Measurements from ENCODE around the gene FAM168A.

FAM168A gene

DNA sequence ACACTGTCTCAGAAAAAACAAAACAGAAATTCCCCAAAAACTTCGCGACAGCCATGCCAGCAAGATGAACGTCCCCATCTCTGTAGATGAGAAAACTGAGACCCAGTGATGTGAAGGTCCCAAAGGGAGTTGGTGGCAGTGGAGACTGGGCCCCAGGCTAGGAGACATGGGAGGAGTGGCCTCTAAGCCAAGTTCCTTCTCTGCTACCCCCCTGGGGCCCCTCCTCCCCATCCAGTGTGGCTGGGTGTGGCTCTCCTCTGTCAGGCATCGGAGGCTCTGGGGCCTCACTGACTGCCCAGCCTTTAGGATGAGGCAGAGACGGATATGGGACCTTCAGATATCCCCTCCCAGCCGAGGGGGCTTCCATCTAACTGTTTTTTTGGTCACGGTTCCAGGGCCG lies 211.9 kb downstream of the FAM168A start:
- TF ChIP-seq, protein P1, sequence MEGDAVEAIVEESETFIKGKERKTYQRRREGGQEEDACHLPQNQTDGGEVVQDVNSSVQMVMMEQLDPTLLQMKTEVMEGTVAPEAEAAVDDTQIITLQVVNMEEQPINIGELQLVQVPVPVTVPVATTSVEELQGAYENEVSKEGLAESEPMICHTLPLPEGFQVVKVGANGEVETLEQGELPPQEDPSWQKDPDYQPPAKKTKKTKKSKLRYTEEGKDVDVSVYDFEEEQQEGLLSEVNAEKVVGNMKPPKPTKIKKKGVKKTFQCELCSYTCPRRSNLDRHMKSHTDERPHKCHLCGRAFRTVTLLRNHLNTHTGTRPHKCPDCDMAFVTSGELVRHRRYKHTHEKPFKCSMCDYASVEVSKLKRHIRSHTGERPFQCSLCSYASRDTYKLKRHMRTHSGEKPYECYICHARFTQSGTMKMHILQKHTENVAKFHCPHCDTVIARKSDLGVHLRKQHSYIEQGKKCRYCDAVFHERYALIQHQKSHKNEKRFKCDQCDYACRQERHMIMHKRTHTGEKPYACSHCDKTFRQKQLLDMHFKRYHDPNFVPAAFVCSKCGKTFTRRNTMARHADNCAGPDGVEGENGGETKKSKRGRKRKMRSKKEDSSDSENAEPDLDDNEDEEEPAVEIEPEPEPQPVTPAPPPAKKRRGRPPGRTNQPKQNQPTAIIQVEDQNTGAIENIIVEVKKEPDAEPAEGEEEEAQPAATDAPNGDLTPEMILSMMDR (IDR thresholded peaks at IDR 0.05; ENCODE audit: low read depth, low read length): no peak
- TF ChIP-seq MYC (IDR thresholded peaks at IDR 0.05; ENCODE audit: low read depth, low read length) (no peak), POLR2A (IDR thresholded peaks at IDR 0.05; ENCODE audit: extremely low read depth, insufficient read length) (no peak)
- TF ChIP-seq, protein P2, sequence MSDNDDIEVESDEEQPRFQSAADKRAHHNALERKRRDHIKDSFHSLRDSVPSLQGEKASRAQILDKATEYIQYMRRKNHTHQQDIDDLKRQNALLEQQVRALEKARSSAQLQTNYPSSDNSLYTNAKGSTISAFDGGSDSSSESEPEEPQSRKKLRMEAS (IDR thresholded peaks at IDR 0.05; ENCODE audit: low read depth, low read length): no peak
- no peak overlapping the region for H3K4me3 ChIP-seq (ENCODE audit: low read depth, low read length)
- DNase-seq (ENCODE audit: low read depth): peak; percentile 94

DNA sequence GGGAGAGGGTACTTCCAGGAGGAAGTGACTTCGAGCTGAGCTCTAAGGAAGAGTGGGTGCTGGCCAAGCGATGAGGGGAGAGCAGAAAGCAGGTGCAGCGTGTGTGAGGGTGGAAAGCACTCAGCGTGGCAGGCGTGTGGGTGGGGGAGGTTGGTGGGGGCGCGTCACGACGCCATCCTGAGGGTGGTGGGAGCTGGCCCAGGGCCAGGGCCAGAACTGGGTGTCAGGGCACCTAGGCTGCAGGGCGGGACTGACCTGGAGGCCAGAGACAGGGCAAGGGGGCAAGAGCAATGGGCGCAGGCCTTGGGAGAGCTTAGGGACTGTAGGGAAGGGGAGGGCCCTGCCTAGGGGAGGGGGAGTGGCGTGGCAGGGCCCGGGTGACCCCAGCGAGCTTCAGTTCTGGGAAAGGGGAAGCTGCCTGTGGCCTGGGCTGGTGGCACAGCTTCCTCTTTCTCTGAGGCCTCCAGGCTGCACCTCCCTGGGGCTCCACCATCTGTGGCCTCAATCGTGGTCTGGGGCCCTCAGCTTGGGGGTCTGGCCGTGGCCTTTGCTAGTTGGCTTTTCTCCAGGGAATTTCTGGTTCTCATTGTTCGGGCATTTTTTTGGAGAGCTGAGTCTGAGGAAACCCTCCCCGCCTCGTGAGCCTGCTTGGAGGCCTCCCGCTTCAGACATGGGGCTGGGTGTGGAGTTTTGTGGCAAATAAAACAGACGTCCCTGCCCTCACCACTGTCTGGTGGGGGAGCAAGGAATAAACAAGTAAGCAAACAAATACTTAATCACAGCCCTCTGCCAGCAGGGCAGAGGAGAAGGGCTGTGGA lies 212.8 kb downstream of the FAM168A start:
- H3K4me3 ChIP-seq (ENCODE audit: low read depth, low read length): no peak overlapping the region
- TF ChIP-seq MYC (IDR thresholded peaks at IDR 0.05; ENCODE audit: low read depth, low read length) (peak; percentile 73), POLR2A (IDR thresholded peaks at IDR 0.05; ENCODE audit: extremely low read depth, insufficient read length) (no peak)
- TF ChIP-seq, protein P2 (IDR thresholded peaks at IDR 0.05; ENCODE audit: low read depth, low read length): peak; percentile 69
- TF ChIP-seq, protein P1 (IDR thresholded peaks at IDR 0.05; ENCODE audit: low read depth, low read length): no peak
- peak; percentile 97 for DNase-seq (ENCODE audit: low read depth)

DNA sequence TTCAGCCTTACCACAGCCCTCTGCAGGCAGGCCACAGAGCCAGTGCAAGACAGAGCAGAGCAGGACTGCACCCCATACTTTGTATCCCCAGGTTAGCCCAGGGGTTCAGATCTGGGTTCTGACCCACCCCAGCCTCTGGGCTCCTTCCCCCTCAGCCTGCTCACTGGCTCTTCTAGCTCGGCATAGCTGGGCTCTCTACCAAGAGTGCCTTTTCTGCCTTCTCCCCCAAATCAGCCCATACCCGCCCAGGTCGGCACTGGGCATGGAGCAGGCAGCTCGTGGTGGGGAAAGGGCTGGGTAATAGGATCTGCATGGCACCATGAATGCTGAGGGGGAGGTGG lies 213.4 kb downstream of the FAM168A start:
- no peak overlapping the region for H3K4me3 ChIP-seq (ENCODE audit: low read depth, low read length)
- no peak for DNase-seq (ENCODE audit: low read depth)
- no peak for TF ChIP-seq POLR2A (IDR thresholded peaks at IDR 0.05; ENCODE audit: extremely low read depth, insufficient read length)
- TF ChIP-seq MYC (IDR thresholded peaks at IDR 0.05; ENCODE audit: low read depth, low read length): no peak
- TF ChIP-seq, protein P1 (IDR thresholded peaks at IDR 0.05; ENCODE audit: low read depth, low read length): no peak
- TF ChIP-seq, protein P2 (IDR thresholded peaks at IDR 0.05; ENCODE audit: low read depth, low read length): no peak

DNA sequence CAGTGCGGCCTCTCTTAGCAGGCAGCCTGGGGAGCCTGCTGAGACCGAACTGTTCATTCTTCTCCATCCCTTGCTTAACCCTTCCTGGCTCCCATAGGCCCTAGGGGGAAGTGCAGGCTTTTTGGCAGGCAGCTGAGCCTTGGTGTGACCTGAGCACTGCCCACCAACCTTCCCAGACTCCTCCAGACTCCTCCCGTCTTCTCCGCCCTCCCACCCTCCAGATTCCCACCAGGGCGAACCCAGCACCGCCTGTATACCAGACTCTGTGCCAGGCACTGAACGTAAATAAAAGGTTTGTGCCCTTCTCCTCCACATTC lies 213.8 kb downstream of the FAM168A start:
- DNase-seq (ENCODE audit: low read depth): peak; percentile 40
- TF ChIP-seq, protein P1 (IDR thresholded peaks at IDR 0.05; ENCODE audit: low read depth, low read length): no peak
- TF ChIP-seq, protein P2 (IDR thresholded peaks at IDR 0.05; ENCODE audit: low read depth, low read length): no peak
- TF ChIP-seq MYC (IDR thresholded peaks at IDR 0.05; ENCODE audit: low read depth, low read length): no peak
- TF ChIP-seq POLR2A (IDR thresholded peaks at IDR 0.05; ENCODE audit: extremely low read depth, insufficient read length): no peak
- no peak overlapping the region for H3K4me3 ChIP-seq (ENCODE audit: low read depth, low read length)

DNA sequence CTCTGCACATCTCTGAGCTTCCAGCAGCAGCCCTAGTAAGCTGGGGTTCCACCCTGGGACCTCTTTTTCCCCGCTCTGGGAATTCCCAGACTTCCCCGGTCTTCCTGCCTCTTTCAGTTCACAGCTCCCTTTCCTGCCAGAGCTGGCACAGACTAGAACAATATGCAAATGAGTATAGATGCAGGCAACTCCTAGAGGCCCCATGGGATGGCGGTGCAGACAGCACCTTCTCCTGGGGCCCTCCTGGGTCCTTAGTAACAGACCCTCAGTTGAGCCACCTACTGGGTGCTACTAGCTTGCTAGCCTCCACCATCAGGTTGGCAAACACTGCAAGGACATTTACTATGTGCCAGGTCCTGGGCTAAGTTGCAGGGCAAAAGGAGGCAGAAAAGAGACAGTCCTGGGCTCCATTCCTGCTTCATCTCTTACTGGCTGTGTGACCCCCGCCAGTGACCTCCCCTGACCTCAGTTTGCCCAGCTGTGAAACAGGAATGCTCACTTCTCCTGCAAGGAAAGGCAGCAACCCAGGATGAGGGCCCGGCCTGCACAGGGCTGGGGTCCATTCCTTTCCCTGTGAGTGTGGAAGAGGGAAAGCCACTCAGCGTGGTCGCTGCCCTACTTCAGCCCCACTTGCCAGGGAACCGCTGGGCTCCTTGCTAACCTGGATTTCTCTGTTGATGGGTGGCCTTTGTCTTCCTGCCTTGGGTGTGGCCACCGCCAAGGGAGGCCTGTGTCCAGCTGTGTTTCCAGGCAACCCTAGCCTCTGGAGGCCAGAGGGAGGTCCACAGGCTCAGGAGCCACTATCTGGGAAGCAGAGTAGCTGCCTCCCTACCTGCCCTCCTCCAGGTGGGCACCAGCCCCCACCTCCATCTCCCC lies 214.4 kb downstream of the FAM168A start:
- TF ChIP-seq MYC (IDR thresholded peaks at IDR 0.05; ENCODE audit: low read depth, low read length): no peak
- TF ChIP-seq, protein P2 (IDR thresholded peaks at IDR 0.05; ENCODE audit: low read depth, low read length): no peak
- TF ChIP-seq POLR2A (IDR thresholded peaks at IDR 0.05; ENCODE audit: extremely low read depth, insufficient read length): no peak
- TF ChIP-seq, protein P1 (IDR thresholded peaks at IDR 0.05; ENCODE audit: low read depth, low read length): no peak
- no peak overlapping the region for H3K4me3 ChIP-seq (ENCODE audit: low read depth, low read length)
- no peak for DNase-seq (ENCODE audit: low read depth)
